Thoracic aorta (tissue), 2 donors: Measurements from ENCODE around the gene ARFGAP1. TPM values are rescaled to one million over a fixed set of nuclear protein-coding genes. Genes with fewer than 3 reads are reported as not detected.

Experiments
- ATAC-seq: fragments of 150-250 bp; one replicate; pipeline ENCODE4 v1.8.0; 2017; ENCODE audit warnings: low read depth; ENCODE audit not compliant: insufficient number of reproducible peaks, low FRiP score
- DNase-seq: peaks from one replicate; pipeline ENCODE4 v3.0.0-alpha.2; 2020; ENCODE audit warnings: low spot score
- H3K27ac ChIP-seq, 2 donors: fragments of 200-600 bp; sonication (generic); 1 replicate in 1 of 2; 2 replicates in 1 of 2; pipeline ENCODE4 v1.5.1; 2016; ENCODE audit warnings: mild to moderate bottlenecking in 2 of 2, moderate library complexity in 2 of 2
- H3K27me3 ChIP-seq: fragments of 200-600 bp; sonication (generic); replicated peaks from 2 replicates; pipeline ENCODE4 v1.6.0; 2016; ENCODE audit warnings: mild to moderate bottlenecking; ENCODE audit not compliant: insufficient read depth
- H3K36me3 ChIP-seq: fragments of 200-600 bp; sonication (generic); one replicate; pipeline ENCODE4 v1.5.1; 2016
- H3K4me1 ChIP-seq, 2 donors: fragments of 200-600 bp; sonication (generic); 1 replicate in 1 of 2; 2 replicates in 1 of 2; pipeline versions ENCODE4 v1.5.1 to v1.6.0; 2016; ENCODE audit warnings: low read depth in 2 of 2, mild to moderate bottlenecking in 1 of 2; ENCODE audit not compliant: control insufficient read depth in 1 of 2
- H3K4me3 ChIP-seq: fragments of 200-600 bp; sonication (generic); 2 replicates; pipeline ENCODE4 v1.5.1; 2016; ENCODE audit warnings: mild to moderate bottlenecking
- H3K9me3 ChIP-seq: fragments of 200-600 bp; sonication (generic); 2 replicates; pipeline ENCODE4 v1.5.1; 2016
- CTCF ChIP-seq: fragments of 200-600 bp; sonication (generic); IDR thresholded peaks from one replicate; pipeline ENCODE4 v1.5.1; 2019; ENCODE audit warnings: antibody characterized with exemption
- total RNA-seq, 2 donors: library from RNA; depleted of rRNA; stranded (reverse); fragments of >200 nt; gene quantifications; one replicate each; pipeline versions ENCODE4 v1.1.0 to v1.2.3, GENCODE V29; 2016

Gene ARFGAP1
- total RNA-seq, 2 donors from 2014 or later: 110 to 119 TPM

- ATAC-seq: no peak
- DNase-seq: no peak
- TF ChIP-seq CTCF: no peak
- Histone ChIP-seq H3K4me3 (no peak overlapping the region), H3K36me3 (no peaks in the 10 kb centered on the region), H3K4me1 (peaks cover 17 to 19% of the 10 kb centered on the region in 2 donors), H3K27me3 (no peaks in the 10 kb centered on the region), H3K9me3 (no peaks in the 10 kb centered on the region), H3K27ac (no peak overlapping the region)
Measured at GRCh38 chr20:63269724-63270123, 2.9 kb upstream of the ARFGAP1 start.

GRCh38 chr20:63270606-63271325 lies 1.8 kb upstream of the ARFGAP1 start:
- no peak for DNase-seq
- Histone ChIP-seq H3K4me3 (no peak overlapping the region), H3K27ac (no peak overlapping the region), H3K9me3 (no peaks in the 10 kb centered on the region), H3K4me1 (peaks cover 17 to 25% of the 10 kb centered on the region in 2 donors), H3K36me3 (peaks cover under 1% of the 10 kb centered on the region), H3K27me3 (no peaks in the 10 kb centered on the region)
- no peak for ATAC-seq
- TF ChIP-seq CTCF: no peak

GRCh38 chr20:63273059-63273579 lies 506 bp downstream of the ARFGAP1 start:
- Histone ChIP-seq H3K27ac (peak overlapping the region in 1 of 2 donors; percentile 43), H3K4me3 (peak overlapping the region; percentile 93), H3K4me1 (peaks cover 17 to 25% of the 10 kb centered on the region in 2 donors), H3K27me3 (no peaks in the 10 kb centered on the region), H3K36me3 (peaks cover 15% of the 10 kb centered on the region), H3K9me3 (no peaks in the 10 kb centered on the region)
- TF ChIP-seq CTCF: no peak
- DNase-seq (no peak), ATAC-seq (no peak)

- no peak overlapping the region for H3K27ac ChIP-seq
Measured at GRCh38 chr20:63273635-63274380, 1.2 kb downstream of the ARFGAP1 start.

More at GRCh38 chr20:63273635-63274380, 1.2 kb downstream of the ARFGAP1 start:
- Histone ChIP-seq H3K4me3 (peak overlapping the region; percentile 93), H3K4me1 (peaks cover 17 to 25% of the 10 kb centered on the region in 2 donors), H3K36me3 (peaks cover 21% of the 10 kb centered on the region), H3K9me3 (no peaks in the 10 kb centered on the region), H3K27me3 (no peaks in the 10 kb centered on the region)
- TF ChIP-seq CTCF: no peak
- ATAC-seq: no peak
- DNase-seq: no peak
